Adipose tissue (tissue), 3 donors: Measurements from ENCODE around the gene MORN5. TPM values are rescaled to one million over a fixed set of nuclear protein-coding genes. Genes with fewer than 3 reads are reported as not detected.

ENCODE experiments used
- H3K27ac ChIP-seq: one replicate; pipeline ENCODE4 v1.5.1; 2013; ENCODE audit warnings: low read depth, low read length
- WGBS, 3 donors: extraction: QIAGEN DNeasy Blood & Tissue Kit; methylation state at CpG; one replicate each; pipeline ENCODE4 v1.1.7; 2013; 5-methylcytosine and 5-hydroxymethylcytosine counted together
- polyA plus RNA-seq, 3 donors: library from polyadenylated mRNA; stranded (reverse); fragments of 200-250 nt; gene quantifications; one replicate each; pipeline ENCODE4 v1.2.3, GENCODE V29; 2013
- donor health status: healthy with polysubstance abuse.
- donor health status: Bipolar disorder and iron deficiency.
- donor health status: healthy.

Gene MORN5
- polyA plus RNA-seq, 3 donors, result 0.45 TPM; not detected in 2

- 73 to 85% (median 83%) methylated on average over 10 of the region's 10 CpGs for WGBS, 3 donors
- no peak overlapping the region for H3K27ac ChIP-seq
Measured at GRCh38 chr9:122236681-122237080, 77.0 kb downstream of the MORN5 start.

- 83 to 84% (median 84%) methylated on average over 5 of the region's 5 CpGs for WGBS, 3 donors
Measured at GRCh38 chr9:122239722-122240121, 80.0 kb downstream of the MORN5 start.

GRCh38 chr9:122244349-122244748 lies 84.6 kb downstream of the MORN5 start:
- no peak overlapping the region for H3K27ac ChIP-seq
- WGBS, 3 donors, result 76 to 93% (median 84%) methylated on average over 3 of the region's 3 CpGs

More at GRCh38 chr9:122239722-122240121, 80.0 kb downstream of the MORN5 start:
- no peak overlapping the region for H3K27ac ChIP-seq

- WGBS, 3 donors, result 74 to 77% (median 75%) methylated on average over 3 of the region's 3 CpGs
- H3K27ac ChIP-seq, result no peak overlapping the region
Measured at GRCh38 chr9:122246666-122247065, 87.0 kb downstream of the MORN5 start.

- H3K27ac ChIP-seq, result no peak overlapping the region
Measured at GRCh38 chr9:122248448-122248865, 88.7 kb downstream of the MORN5 start.

More at GRCh38 chr9:122248448-122248865, 88.7 kb downstream of the MORN5 start:
- 78 to 92% (median 79%) methylated on average over 5 of the region's 5 CpGs for WGBS, 3 donors

Other genes with a start within 250 kb of the MORN5 start
- gene TTLL11, start 66.6 kb upstream of the MORN5 start, polyA plus RNA-seq, result 1 to 10 TPM; 4.4 to 6.4 (median 6.1) TPM
- gene NDUFA8, start 129 bp upstream of the MORN5 start, polyA plus RNA-seq, result 10 to 100 TPM; 44.4 to 99.1 (median 76.9) TPM
- gene LHX6, start 69.0 kb downstream of the MORN5 start, polyA plus RNA-seq, result 1 to 10 TPM; 1.2 to 5.9 (median 4.7) TPM
- gene RBM18, start 104.9 kb downstream of the MORN5 start, polyA plus RNA-seq, result 10 to 100 TPM in 1 of 3 donors, 1 to 10 TPM in 2; 4.8 to 10.7 (median 8.5) TPM
- 10 to 100 TPM; 19.9 to 27.9 (median 24.3) TPM for gene MRRF, start 105.0 kb downstream of the MORN5 start, polyA plus RNA-seq
- 1 to 10 TPM in 2 of 3 donors, under 1 TPM in 1; 0.95 to 8.3 (median 4.7) TPM for gene PTGS1, start 211.1 kb downstream of the MORN5 start, polyA plus RNA-seq